Cardiac fibroblast (primary cell): ENCODE measurements around the gene KIF23.
"Not testable (repeated sequence)": the region's sequence is repeated elsewhere in the genome, so short reads cannot be mapped to it uniquely, and the experiment has no call there.

ENCODE experiments used
- DNase-seq, 2 donors: peaks; one replicate each; pipeline versions ENCODE4 v3.0.0 to v3.0.0-alpha.2; 2010; ENCODE audit warnings: low read depth in 2 of 2
- H3K4me3 ChIP-seq, 2 donors: replicated peaks in 1 of 2; 1 replicate in 1 of 2; 2 replicates in 1 of 2; pipeline ENCODE4 v1.5.1; 2011; ENCODE audit warnings: low read depth in 2 of 2, low read length in 2 of 2, mild to moderate bottlenecking in 2 of 2, moderate library complexity in 1 of 2
- TF ChIP-seq, protein P1 (sequence below): IDR thresholded peaks from one replicate; pipeline ENCODE4 v1.5.1; 2011; ENCODE audit warnings: low read depth, mild to moderate bottlenecking, low read length, inconsistent platforms

Gene KIF23

DNA sequence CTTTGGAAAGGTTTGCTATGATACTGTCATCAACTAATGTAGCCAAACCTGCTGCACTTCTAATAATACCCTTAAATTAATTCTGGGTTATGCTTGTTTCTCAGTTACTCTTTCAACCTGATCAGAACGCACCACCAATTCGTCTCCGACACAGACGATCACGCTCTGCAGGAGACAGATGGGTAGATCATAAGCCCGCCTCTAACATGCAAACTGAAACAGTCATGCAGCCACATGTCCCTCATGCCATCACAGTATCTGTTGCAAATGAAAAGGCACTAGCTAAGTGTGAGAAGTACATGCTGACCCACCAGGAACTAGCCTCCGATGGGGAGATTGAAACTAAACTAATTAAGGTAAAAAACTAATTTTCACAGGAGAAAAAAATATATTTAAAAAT lies 30.5 kb downstream of the KIF23 start:
- TF ChIP-seq, protein P1, sequence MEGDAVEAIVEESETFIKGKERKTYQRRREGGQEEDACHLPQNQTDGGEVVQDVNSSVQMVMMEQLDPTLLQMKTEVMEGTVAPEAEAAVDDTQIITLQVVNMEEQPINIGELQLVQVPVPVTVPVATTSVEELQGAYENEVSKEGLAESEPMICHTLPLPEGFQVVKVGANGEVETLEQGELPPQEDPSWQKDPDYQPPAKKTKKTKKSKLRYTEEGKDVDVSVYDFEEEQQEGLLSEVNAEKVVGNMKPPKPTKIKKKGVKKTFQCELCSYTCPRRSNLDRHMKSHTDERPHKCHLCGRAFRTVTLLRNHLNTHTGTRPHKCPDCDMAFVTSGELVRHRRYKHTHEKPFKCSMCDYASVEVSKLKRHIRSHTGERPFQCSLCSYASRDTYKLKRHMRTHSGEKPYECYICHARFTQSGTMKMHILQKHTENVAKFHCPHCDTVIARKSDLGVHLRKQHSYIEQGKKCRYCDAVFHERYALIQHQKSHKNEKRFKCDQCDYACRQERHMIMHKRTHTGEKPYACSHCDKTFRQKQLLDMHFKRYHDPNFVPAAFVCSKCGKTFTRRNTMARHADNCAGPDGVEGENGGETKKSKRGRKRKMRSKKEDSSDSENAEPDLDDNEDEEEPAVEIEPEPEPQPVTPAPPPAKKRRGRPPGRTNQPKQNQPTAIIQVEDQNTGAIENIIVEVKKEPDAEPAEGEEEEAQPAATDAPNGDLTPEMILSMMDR = no peak
- no peak overlapping the region for H3K4me3 ChIP-seq
- no peak for DNase-seq

DNA sequence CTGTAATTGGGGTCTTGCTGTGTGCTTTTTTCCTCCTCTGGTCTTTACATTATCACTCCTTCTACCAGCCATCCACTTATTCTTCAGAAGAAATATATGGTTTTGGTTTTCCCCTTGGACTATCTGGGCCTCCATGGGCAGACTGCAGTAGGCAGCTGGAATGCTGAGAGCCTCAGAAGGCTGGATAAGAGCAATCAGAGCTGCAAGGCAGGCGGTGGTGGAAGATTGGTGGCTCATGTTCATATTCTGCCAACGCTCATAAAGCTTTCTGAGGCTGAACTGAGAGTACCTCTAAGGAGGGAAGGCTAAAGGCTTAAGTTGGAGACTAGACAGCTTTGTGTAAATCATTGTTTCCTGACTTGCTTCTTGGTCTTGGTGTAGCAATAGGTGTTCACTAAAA lies 32.8 kb downstream of the KIF23 start:
- TF ChIP-seq, protein P1 = no peak
- no peak for DNase-seq
- H3K4me3 ChIP-seq = no peak overlapping the region

DNA sequence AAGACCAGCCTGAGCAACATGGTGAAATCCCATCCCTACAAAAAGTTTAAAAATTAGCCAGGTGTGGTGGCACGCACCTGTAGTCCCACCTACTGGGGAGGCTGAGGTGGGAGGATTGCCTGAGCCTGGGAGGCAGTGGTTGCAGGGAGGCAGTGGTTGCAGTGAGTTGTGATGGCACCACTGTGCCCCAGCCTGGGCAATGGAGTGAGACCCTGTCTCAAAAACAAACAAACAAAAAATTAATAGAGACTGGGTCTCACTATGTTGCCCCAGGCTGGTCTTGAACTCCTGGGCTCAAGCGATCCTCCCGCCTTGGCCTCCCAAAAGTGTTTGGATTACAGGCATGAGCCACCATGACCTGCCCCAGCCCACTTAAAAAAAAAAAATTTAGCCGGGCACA lies 36.1 kb downstream of the KIF23 start:
- not testable (repeated sequence) for H3K4me3 ChIP-seq, DNase-seq

DNA sequence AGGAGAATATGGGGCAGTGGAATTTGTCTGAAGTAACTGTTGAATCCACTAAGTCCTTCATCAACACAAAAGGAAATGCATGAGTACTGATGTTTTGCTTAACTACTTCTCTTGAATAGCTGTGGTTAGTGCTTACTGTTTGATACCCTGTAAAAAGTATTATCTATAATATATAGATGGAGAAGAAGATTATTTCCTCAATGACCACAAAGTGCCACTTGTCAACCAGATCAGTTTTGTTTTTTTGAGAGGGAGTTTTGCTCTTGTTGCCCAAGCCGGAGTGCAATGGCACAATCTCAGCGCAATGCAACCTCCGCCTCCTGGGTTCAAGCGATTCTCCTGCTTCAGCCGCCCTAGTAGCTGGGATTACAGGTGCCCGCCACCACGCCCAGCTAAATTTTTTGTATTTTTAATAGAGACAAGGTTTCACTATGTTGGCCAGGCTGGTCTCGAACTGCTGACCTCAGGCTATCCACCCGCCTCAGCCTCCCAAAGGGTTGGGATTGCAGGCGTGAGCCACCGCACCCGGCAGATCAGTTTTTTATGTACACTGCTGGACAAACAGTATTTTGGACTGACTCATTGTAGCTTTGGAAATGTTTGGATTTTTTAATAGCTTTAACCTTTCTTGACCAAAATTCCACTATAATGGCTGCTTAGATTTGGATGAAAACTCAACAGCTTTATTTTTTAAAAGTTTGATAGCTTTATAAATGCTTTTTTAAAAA lies 37.0 kb downstream of the KIF23 start:
- H3K4me3 ChIP-seq = no peak overlapping the region
- TF ChIP-seq, protein P1 = no peak
- DNase-seq = no peak

DNA sequence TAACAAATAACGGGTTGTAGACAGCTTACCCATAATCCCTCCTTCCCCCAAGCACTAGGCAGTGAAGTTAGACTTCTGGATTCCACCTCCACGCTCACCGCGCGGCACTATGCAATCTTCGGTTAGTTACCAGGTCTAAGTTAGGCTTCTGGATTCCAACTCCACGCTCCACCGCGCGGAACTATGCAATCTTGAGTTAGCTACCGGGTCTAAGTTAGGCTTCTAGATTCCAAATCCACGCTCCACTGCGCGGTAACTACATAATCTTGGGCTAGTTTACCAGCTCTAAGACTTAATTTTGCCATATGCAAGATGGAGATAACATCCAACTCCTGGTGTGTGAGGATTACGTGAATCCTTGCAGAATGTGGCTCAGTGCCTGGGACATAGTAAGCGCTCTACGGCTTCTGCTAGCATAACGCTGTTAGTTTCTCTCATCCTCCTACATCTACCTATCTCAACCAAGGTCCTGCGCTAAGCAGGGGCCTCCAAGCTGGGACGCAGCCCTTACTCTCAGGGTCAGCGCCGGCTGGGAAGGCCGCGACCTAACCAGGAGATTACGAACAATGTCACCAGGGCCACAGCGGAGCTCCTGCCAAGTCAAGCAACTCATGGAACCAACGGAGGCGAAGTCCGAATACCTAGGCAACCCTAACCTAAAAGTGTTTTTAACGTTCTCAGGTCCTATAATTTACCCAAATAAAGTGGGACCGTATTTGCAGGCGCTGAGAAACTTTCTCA lies 38.0 kb downstream of the KIF23 start:
- TF ChIP-seq, protein P1 = no peak
- peak; percentile 64 to 65 for DNase-seq
- H3K4me3 ChIP-seq = peak overlapping the region; percentile 93

DNA sequence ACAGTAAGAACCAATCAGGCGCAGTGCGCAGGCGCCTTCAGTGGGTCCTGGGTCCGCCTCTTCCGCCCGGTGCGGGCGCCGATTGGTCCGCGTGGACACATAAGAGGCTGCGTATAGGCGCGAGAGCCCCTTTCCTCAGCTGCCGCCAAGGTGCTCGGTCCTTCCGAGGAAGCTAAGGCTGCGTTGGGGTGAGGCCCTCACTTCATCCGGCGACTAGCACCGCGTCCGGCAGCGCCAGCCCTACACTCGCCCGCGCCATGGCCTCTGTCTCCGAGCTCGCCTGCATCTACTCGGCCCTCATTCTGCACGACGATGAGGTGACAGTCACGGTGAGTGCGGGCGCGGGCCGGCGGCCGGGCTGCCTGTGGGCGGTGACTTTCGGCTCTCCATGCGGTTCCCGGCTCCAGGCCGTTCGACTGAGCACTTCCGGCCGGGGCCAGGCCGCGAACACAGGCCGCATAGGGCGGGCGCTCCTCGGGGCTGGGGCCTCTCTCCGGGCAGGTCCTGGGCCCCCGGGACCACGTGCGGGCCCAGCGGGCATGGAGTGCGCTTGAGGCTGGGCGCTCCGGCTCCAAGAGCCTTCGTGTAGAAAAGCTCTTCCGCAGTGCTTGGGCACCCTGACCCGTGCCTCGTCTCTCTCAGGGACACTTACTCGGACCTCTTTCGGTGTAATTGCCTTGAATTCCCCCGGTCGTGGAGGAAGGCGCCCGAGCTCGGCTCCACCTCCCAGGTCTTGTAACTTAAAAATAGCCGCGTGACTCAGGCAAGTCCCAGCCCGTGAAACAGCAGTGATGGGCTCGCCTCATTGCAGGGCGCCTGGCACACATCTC lies 38.8 kb downstream of the KIF23 start, which contains the start of gene RPLP1:
Gene RPLP1, plus strand, starts transcription at position 127 of the 830 bp plus-strand sequence. Its CDS starts 131 bp downstream, at position 258.
- TF ChIP-seq, protein P1 = no peak
- peak; percentile 97 for DNase-seq
- peak within 1 kb of the TSS; percentile 93 for H3K4me3 ChIP-seq
